A549 (cell line): ENCODE measurements around the gene CAPNS2.

ENCODE experiments used
- TF ChIP-seq, protein P1 (sequence below): fragments of >200 bp; sonication (Bioruptor Twin); formaldehyde crosslinking; IDR thresholded peaks from 3 replicates; pipeline ENCODE4 v1.5.1; 2016
- TF ChIP-seq, protein P2 (sequence below): IDR thresholded peaks from 2 replicates; pipeline ENCODE4 v1.6.1; 2012

DNA sequence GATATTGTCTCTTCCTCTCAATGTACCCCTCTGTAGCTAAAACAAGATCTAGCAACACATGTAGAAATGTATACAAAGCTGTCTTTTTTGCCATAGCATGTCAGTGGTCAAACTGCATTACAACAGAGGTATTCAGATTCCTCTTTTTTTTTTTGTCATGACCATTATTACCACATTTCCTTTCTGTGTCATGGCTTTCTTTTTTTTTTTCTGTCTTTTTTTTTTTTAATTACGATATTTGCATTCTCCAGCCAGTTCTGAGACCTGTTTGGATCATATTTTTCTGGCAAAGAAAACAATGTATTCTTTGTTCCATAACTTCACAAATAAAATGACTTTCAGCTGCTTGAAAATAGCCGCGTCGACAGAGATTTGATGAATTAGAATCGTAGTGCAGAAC lies 27.4 kb upstream of the CAPNS2 start:
- TF ChIP-seq, protein P1, sequence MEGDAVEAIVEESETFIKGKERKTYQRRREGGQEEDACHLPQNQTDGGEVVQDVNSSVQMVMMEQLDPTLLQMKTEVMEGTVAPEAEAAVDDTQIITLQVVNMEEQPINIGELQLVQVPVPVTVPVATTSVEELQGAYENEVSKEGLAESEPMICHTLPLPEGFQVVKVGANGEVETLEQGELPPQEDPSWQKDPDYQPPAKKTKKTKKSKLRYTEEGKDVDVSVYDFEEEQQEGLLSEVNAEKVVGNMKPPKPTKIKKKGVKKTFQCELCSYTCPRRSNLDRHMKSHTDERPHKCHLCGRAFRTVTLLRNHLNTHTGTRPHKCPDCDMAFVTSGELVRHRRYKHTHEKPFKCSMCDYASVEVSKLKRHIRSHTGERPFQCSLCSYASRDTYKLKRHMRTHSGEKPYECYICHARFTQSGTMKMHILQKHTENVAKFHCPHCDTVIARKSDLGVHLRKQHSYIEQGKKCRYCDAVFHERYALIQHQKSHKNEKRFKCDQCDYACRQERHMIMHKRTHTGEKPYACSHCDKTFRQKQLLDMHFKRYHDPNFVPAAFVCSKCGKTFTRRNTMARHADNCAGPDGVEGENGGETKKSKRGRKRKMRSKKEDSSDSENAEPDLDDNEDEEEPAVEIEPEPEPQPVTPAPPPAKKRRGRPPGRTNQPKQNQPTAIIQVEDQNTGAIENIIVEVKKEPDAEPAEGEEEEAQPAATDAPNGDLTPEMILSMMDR: no peak
- TF ChIP-seq, protein P2, sequence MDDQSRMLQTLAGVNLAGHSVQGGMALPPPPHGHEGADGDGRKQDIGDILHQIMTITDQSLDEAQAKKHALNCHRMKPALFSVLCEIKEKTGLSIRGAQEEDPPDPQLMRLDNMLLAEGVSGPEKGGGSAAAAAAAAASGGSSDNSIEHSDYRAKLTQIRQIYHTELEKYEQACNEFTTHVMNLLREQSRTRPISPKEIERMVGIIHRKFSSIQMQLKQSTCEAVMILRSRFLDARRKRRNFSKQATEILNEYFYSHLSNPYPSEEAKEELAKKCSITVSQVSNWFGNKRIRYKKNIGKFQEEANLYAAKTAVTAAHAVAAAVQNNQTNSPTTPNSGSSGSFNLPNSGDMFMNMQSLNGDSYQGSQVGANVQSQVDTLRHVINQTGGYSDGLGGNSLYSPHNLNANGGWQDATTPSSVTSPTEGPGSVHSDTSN: no peak
